GM12874 (cell line): Measurements from ENCODE around the gene GLT6D1.

Experiments
- TF ChIP-seq, protein P1 (sequence below): IDR thresholded peaks from 2 replicates; pipeline ENCODE4 v1.5.1; 2011; ENCODE audit warnings: low read depth, mild to moderate bottlenecking, control low read depth, low read length, moderate library complexity; ENCODE audit not compliant: insufficient read depth

The GLT6D1 gene

GRCh38 chr9:135584371-135584770 lies 55.0 kb downstream of the GLT6D1 start:
- TF ChIP-seq, protein P1, sequence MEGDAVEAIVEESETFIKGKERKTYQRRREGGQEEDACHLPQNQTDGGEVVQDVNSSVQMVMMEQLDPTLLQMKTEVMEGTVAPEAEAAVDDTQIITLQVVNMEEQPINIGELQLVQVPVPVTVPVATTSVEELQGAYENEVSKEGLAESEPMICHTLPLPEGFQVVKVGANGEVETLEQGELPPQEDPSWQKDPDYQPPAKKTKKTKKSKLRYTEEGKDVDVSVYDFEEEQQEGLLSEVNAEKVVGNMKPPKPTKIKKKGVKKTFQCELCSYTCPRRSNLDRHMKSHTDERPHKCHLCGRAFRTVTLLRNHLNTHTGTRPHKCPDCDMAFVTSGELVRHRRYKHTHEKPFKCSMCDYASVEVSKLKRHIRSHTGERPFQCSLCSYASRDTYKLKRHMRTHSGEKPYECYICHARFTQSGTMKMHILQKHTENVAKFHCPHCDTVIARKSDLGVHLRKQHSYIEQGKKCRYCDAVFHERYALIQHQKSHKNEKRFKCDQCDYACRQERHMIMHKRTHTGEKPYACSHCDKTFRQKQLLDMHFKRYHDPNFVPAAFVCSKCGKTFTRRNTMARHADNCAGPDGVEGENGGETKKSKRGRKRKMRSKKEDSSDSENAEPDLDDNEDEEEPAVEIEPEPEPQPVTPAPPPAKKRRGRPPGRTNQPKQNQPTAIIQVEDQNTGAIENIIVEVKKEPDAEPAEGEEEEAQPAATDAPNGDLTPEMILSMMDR: no peak

- TF ChIP-seq, protein P1: no peak
Measured at GRCh38 chr9:135583688-135584011, 55.7 kb downstream of the GLT6D1 start.

- TF ChIP-seq, protein P1: no peak
Measured at GRCh38 chr9:135582966-135583687, 56.2 kb downstream of the GLT6D1 start.

GRCh38 chr9:135582541-135582940 lies 56.8 kb downstream of the GLT6D1 start:
- TF ChIP-seq, protein P1: no peak

DNA sequence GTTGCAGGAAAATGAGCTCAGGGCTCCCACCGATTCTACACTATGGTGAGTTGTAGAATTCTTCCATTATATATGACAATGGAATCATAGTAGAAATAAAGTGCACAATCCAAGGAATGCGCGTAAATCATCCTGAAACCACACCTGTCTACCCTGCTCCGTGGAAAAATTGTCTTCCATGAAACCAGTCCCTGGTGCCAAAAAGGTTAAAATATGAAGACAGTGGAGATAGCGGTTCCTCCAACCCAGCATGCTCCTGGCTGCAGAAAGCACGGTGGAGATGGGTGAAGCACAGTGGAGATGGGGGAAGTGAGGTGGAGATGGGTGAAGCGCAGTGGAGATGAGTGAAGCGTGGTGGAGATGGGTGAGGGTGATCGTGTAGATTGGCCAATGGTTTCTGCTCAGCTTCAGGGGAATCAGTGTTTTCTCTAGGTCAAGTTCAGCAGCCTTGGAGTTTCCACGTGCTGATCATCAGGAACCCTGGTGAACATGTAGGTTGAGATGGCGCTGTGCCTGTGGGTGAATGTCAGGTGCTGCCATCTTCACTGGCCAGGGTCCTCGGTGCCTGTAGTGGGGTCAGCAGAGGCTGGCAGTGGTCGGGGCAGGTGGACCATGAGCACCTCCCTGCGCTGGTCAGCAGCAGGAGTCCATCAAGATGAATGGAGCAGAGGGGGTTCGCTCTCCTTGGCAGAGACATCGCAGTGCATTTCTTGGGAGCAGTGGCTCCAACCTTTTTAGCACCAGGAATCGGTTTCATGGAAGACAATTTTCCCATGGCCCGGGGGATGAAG lies 57.5 kb downstream of the GLT6D1 start:
- TF ChIP-seq, protein P1: no peak

- TF ChIP-seq, protein P1: no peak
Measured at GRCh38 chr9:135580664-135581380, 58.5 kb downstream of the GLT6D1 start.
